Measurements from ENCODE around the gene RANBP3.
A peak's percentile ranks its signal among the peaks of the same experiment; 100 is the strongest.

RANBP3 gene

GRCh38 chr19:5880604-5881078 lies 97.3 kb downstream of the RANBP3 start:
- DNase-seq = peak; percentile 88

DNA sequence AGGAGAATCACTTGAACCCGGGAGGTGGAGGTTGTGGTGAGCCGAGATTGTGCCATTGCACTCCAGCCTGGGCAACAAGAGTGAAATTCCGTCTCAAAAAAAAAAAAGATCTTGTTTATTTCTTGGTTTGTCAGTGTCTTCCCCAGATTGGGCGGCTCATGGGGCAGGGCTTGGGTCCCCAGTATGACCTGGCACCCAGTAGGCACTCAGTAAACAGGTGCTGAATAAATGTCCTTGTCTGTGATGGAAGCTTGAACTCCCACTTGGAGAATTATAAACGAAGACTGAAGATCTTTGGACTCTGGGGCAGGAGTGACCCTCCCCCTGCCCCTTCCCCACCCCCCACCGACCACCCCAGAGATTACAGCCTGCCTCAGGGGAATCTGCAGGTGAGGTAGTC lies 97.7 kb downstream of the RANBP3 start:
- DNase-seq = no peak

DNA sequence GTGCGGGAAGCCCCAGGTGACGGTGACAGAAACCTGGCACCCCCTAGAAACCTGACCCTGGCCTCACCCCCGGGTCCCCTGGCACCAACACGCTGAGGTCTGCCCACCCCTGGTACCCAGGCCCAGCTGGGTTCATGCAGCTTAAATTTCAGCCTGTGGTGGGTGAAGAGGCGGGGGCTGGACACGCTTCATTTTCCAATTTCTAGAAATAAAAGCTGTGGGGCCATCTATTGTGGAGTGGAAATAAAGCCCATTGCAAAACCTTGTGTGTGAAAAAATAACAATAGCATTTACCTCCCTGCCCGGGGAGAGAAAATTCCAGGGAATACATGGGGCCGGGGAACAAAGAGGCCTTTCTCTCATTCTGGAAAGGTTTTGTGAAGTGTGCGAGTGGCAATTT lies 100.1 kb downstream of the RANBP3 start:
- DNase-seq = no peak

GRCh38 chr19:5877427-5877826 lies 100.5 kb downstream of the RANBP3 start:
- DNase-seq = no peak

- DNase-seq = peak; percentile 64
Observed at GRCh38 chr19:5874496-5874895, 103.4 kb downstream of the RANBP3 start.

GRCh38 chr19:5873617-5874199 lies 104.2 kb downstream of the RANBP3 start:
- no peak for DNase-seq

GRCh38 chr19:5870986-5871394 lies 107.0 kb downstream of the RANBP3 start:
- no peak for DNase-seq

- DNase-seq = no peak
Observed at GRCh38 chr19:5867201-5868136, 110.5 kb downstream of the RANBP3 start.

Measured in fibroblast of skin of back (primary cell).